Duodenal mucosa (tissue), 2 donors: ENCODE measurements around the gene NLGN1.

Experiments used
- H3K27ac ChIP-seq: one replicate; pipeline ENCODE4 v1.7.0; 2013; ENCODE audit warnings: low read depth, low read length
- H3K27me3 ChIP-seq, 2 donors: one replicate each; pipeline ENCODE4 v1.7.0; 2013; ENCODE audit warnings: low read length in 2 of 2, control low read depth in 1 of 2; ENCODE audit not compliant: insufficient read depth in 2 of 2, control insufficient read depth in 1 of 2
- H3K36me3 ChIP-seq, 2 donors: one replicate each; pipeline ENCODE4 v1.7.0; 2013; ENCODE audit warnings: low read length in 2 of 2, control low read depth in 1 of 2; ENCODE audit not compliant: insufficient read depth in 2 of 2, control insufficient read depth in 1 of 2
- H3K4me1 ChIP-seq, 2 donors: one replicate each; pipeline ENCODE4 v1.7.0; 2013; ENCODE audit warnings: low read length in 2 of 2, control low read depth in 1 of 2; ENCODE audit not compliant: insufficient read depth in 2 of 2, control insufficient read depth in 1 of 2
- H3K4me3 ChIP-seq, 2 donors: one replicate each; pipeline ENCODE4 v1.7.0; 2013; ENCODE audit warnings: low read length in 2 of 2, low read depth in 1 of 2
- H3K9ac ChIP-seq, 2 donors: one replicate each; pipeline ENCODE4 v1.7.0; 2013; ENCODE audit warnings: low read length in 2 of 2, low read depth in 1 of 2
- H3K9me3 ChIP-seq, 2 donors: one replicate each; pipeline ENCODE4 v1.7.0; 2013; ENCODE audit warnings: low read length in 2 of 2, control low read depth in 1 of 2; ENCODE audit not compliant: control insufficient read depth in 1 of 2

NLGN1 gene

GRCh38 chr3:174191895-174192294 is 794.4 kb downstream of the NLGN1 start:
- peaks cover 0 to 5% of the 10 kb centered on the region in 2 donors for H3K4me1 ChIP-seq
- H3K36me3 ChIP-seq = no peaks in the 10 kb centered on the region
- no peak overlapping the region for H3K4me3 ChIP-seq
- no peak overlapping the region for H3K27ac ChIP-seq
- no peaks in the 10 kb centered on the region for H3K27me3 ChIP-seq
- no peak overlapping the region for H3K9ac ChIP-seq
- no peaks in the 10 kb centered on the region for H3K9me3 ChIP-seq

- H3K27me3 ChIP-seq = no peaks in the 10 kb centered on the region
- H3K27ac ChIP-seq = no peak overlapping the region
Measured at GRCh38 chr3:174192471-174192870, 794.9 kb downstream of the NLGN1 start.

GRCh38 chr3:174193604-174194003 is 796.1 kb downstream of the NLGN1 start:
- H3K27ac ChIP-seq = no peak overlapping the region
- no peaks in the 10 kb centered on the region for H3K27me3 ChIP-seq
- H3K4me3 ChIP-seq = no peak overlapping the region
- no peaks in the 10 kb centered on the region for H3K36me3 ChIP-seq
- H3K4me1 ChIP-seq = peaks cover 0 to 10% of the 10 kb centered on the region in 2 donors
- no peak overlapping the region for H3K9ac ChIP-seq
- no peaks in the 10 kb centered on the region for H3K9me3 ChIP-seq

More at GRCh38 chr3:174192471-174192870, 794.9 kb downstream of the NLGN1 start:
- Histone ChIP-seq H3K4me3 (no peak overlapping the region), H3K9ac (no peak overlapping the region), H3K36me3 (no peaks in the 10 kb centered on the region), H3K9me3 (no peaks in the 10 kb centered on the region), H3K4me1 (peaks cover 0 to 5% of the 10 kb centered on the region in 2 donors)

GRCh38 chr3:174197416-174197815 is 799.9 kb downstream of the NLGN1 start:
- no peak overlapping the region for H3K9ac ChIP-seq
- H3K27ac ChIP-seq = no peak overlapping the region
- H3K36me3 ChIP-seq = no peaks in the 10 kb centered on the region
- H3K27me3 ChIP-seq = no peaks in the 10 kb centered on the region
- peaks cover 0 to 5% of the 10 kb centered on the region in 2 donors for H3K4me1 ChIP-seq
- no peaks in the 10 kb centered on the region for H3K9me3 ChIP-seq
- no peak overlapping the region for H3K4me3 ChIP-seq

- Histone ChIP-seq H3K4me3 (no peak overlapping the region), H3K4me1 (peaks cover 0 to 5% of the 10 kb centered on the region in 2 donors), H3K27me3 (no peaks in the 10 kb centered on the region), H3K36me3 (no peaks in the 10 kb centered on the region), H3K9me3 (no peaks in the 10 kb centered on the region), H3K9ac (no peak overlapping the region), H3K27ac (no peak overlapping the region)
Measured at GRCh38 chr3:174198199-174198598, 800.7 kb downstream of the NLGN1 start.

GRCh38 chr3:174199696-174200095 is 802.2 kb downstream of the NLGN1 start:
- H3K36me3 ChIP-seq = no peaks in the 10 kb centered on the region
- H3K27ac ChIP-seq = no peak overlapping the region
- H3K4me3 ChIP-seq = no peak overlapping the region
- H3K9ac ChIP-seq = no peak overlapping the region
- peaks cover 0 to 5% of the 10 kb centered on the region in 2 donors for H3K4me1 ChIP-seq
- no peaks in the 10 kb centered on the region for H3K9me3 ChIP-seq
- H3K27me3 ChIP-seq = no peaks in the 10 kb centered on the region

GRCh38 chr3:174202116-174202515 is 804.6 kb downstream of the NLGN1 start:
- Histone ChIP-seq H3K27me3 (no peaks in the 10 kb centered on the region), H3K9ac (no peak overlapping the region), H3K27ac (no peak overlapping the region), H3K4me3 (no peak overlapping the region), H3K36me3 (no peaks in the 10 kb centered on the region), H3K9me3 (no peaks in the 10 kb centered on the region), H3K4me1 (peaks cover 0 to 5% of the 10 kb centered on the region in 2 donors)

GRCh38 chr3:174202561-174202960 is 805.0 kb downstream of the NLGN1 start:
- no peak overlapping the region for H3K27ac ChIP-seq
- H3K4me3 ChIP-seq = no peak overlapping the region
- no peaks in the 10 kb centered on the region for H3K27me3 ChIP-seq
- no peak overlapping the region for H3K9ac ChIP-seq
- peaks cover 0 to 5% of the 10 kb centered on the region in 2 donors for H3K4me1 ChIP-seq
- H3K36me3 ChIP-seq = no peaks in the 10 kb centered on the region
- H3K9me3 ChIP-seq = no peaks in the 10 kb centered on the region

GRCh38 chr3:174204765-174205164 is 807.2 kb downstream of the NLGN1 start:
- H3K9me3 ChIP-seq = no peaks in the 10 kb centered on the region
- no peak overlapping the region for H3K4me3 ChIP-seq
- no peak overlapping the region for H3K27ac ChIP-seq
- H3K9ac ChIP-seq = no peak overlapping the region
- no peaks in the 10 kb centered on the region for H3K27me3 ChIP-seq
- H3K4me1 ChIP-seq = no peaks in the 10 kb centered on the region
- H3K36me3 ChIP-seq = no peaks in the 10 kb centered on the region

- Histone ChIP-seq H3K9me3 (no peaks in the 10 kb centered on the region), H3K36me3 (no peaks in the 10 kb centered on the region), H3K4me1 (no peaks in the 10 kb centered on the region), H3K9ac (no peak overlapping the region), H3K27me3 (no peaks in the 10 kb centered on the region), H3K4me3 (no peak overlapping the region), H3K27ac (no peak overlapping the region)
Measured at GRCh38 chr3:174206607-174207192, 809.2 kb downstream of the NLGN1 start.

- Histone ChIP-seq H3K4me1 (no peaks in the 10 kb centered on the region), H3K27ac (no peak overlapping the region), H3K9me3 (no peaks in the 10 kb centered on the region), H3K36me3 (no peaks in the 10 kb centered on the region), H3K4me3 (no peak overlapping the region), H3K9ac (no peak overlapping the region), H3K27me3 (no peaks in the 10 kb centered on the region)
Measured at GRCh38 chr3:174208161-174208560, 810.6 kb downstream of the NLGN1 start.
